Astrocyte of the spinal cord (primary cell): ENCODE data around the gene SOX14.

Source experiments
- DNase-seq: peaks from one replicate; pipeline ENCODE4 v3.0.0; 2011; ENCODE audit warnings: low read depth, low spot score
- H3K4me3 ChIP-seq: 2 replicates; pipeline ENCODE4 v1.5.1; 2011; ENCODE audit warnings: low read depth, mild to moderate bottlenecking, low read length, moderate library complexity
- in situ Hi-C: cut with HindIII; loops from 2 replicates; pipeline ENCODE4 v1.10.0; 2017; ENCODE audit warnings: low sequenced_read_pairs
- TF ChIP-seq, protein P1 (sequence below): IDR thresholded peaks from 2 replicates; pipeline ENCODE4 v1.5.1; 2012; ENCODE audit warnings: low read depth, mild to moderate bottlenecking, low read length, inconsistent platforms

SOX14 gene

DNA sequence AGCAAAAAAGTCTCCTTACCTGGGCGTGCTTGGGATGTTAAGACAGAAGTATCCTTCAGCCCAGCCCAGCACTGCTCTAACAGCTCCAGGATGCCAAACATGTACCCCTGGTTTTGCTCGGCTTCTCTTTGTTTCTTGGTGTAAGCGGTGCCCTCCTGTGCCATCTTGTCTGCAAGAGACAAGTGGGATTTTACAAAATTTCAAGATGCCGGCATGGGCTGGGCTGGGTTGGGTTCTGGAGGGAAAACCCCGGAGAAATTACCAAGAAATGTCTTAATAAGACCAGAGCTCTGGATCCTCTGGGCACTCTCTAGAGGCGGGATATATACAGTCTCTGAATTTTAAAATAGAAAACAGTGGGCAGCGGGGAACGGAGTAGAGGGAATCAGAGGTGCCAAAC, 4.6 kb upstream of the SOX14 start:
- no peak overlapping the region for H3K4me3 ChIP-seq
- in situ Hi-C loops = no loop called here
- no peak for DNase-seq
- TF ChIP-seq, protein P1, sequence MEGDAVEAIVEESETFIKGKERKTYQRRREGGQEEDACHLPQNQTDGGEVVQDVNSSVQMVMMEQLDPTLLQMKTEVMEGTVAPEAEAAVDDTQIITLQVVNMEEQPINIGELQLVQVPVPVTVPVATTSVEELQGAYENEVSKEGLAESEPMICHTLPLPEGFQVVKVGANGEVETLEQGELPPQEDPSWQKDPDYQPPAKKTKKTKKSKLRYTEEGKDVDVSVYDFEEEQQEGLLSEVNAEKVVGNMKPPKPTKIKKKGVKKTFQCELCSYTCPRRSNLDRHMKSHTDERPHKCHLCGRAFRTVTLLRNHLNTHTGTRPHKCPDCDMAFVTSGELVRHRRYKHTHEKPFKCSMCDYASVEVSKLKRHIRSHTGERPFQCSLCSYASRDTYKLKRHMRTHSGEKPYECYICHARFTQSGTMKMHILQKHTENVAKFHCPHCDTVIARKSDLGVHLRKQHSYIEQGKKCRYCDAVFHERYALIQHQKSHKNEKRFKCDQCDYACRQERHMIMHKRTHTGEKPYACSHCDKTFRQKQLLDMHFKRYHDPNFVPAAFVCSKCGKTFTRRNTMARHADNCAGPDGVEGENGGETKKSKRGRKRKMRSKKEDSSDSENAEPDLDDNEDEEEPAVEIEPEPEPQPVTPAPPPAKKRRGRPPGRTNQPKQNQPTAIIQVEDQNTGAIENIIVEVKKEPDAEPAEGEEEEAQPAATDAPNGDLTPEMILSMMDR = no peak

- no peak for DNase-seq
- in situ Hi-C loops = no loop called here
- TF ChIP-seq, protein P1 = no peak
- H3K4me3 ChIP-seq = no peak overlapping the region
Measured at GRCh38 chr3:137760341-137761098, 3.6 kb upstream of the SOX14 start.

- no peak for DNase-seq
- in situ Hi-C loops = no loop called here
- H3K4me3 ChIP-seq = no peak overlapping the region
- TF ChIP-seq, protein P1 = no peak
Measured at GRCh38 chr3:137761099-137761562, 3.0 kb upstream of the SOX14 start.

- no peak overlapping the region for H3K4me3 ChIP-seq
- DNase-seq = no peak
- TF ChIP-seq, protein P1 = no peak
- in situ Hi-C loops = no loop called here
Measured at GRCh38 chr3:137761563-137762503, 2.3 kb upstream of the SOX14 start.

DNA sequence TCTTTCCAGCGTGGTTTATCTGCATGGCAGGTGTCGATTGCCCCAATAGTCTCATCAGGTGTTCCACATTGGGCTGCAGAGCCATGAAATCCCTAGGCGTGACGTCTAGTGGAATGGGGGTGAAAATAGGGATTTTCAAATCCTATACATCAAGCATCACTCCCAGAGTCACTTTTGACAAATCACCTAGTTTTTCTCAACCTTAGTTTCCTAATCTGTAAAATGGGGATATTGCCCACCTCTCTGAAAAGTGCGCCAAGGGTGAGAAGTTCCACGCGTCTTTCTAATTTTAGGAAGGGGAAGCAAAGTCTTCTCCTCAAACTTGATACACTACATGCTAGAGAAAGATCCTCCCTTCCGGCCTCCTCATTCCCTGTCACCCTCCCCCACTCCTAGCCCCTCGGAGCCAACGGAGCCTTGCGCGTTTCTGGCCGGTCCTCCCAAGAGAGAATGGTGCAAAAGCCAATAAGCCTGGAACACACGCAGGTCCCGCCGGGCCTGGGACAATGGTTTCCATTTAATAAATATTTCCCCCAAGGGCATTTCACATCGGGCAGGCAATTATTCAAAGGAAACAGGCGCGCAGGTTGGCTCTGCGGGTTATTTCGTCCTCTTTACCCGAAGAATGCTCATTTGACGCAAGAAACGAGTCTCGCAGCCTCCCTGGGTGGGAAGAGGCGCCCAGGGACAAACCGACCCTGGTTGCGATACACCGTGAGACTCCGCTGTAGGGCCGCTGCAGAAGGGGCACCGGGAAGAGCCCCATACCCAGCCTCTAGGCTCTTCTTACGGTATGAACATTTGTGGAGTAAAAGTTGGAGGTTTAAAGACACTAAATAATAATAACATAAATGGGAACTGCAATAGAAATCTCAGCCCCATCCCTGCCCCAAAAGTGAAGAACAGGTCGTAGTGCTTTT, 1.2 kb upstream of the SOX14 start:
- in situ Hi-C loops = no loop called here
- DNase-seq = no peak
- no peak overlapping the region for H3K4me3 ChIP-seq
- TF ChIP-seq, protein P1 = no peak

DNA sequence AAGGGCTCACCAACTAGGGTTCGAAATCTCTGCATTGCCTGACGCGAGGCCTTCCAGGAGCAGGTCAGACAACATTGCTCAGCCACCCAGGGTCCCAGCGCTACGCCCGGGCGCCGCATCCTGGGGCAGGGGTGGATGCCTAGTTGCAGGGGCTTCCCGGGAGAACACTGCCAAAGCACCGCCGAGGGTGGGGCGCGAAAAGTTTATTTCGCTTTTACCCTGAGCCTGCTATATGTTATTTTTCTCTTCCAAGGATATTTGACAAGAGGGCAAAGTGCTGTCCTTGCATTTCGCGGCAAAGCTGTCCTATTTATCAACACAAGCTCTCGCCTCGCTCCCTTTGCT, 549 bp upstream of the SOX14 start:
- TF ChIP-seq, protein P1 = no peak
- in situ Hi-C loops = no loop called here
- no peak for DNase-seq
- no peak overlapping the region for H3K4me3 ChIP-seq
